Uterus (tissue), 4 donors: ENCODE data around the gene S100A5. TPM values are rescaled to one million over a fixed set of nuclear protein-coding genes. Genes with fewer than 3 reads are reported as not detected.

Source experiments
- DNase-seq, 2 donors: peaks; one replicate each; pipeline ENCODE4 v3.0.0-alpha.2; 2019 to 2020
- H3K27ac ChIP-seq, 2 donors: fragments of 200-600 bp; sonication (generic); 1 replicate in 1 of 2; 2 replicates in 1 of 2; pipeline ENCODE4 v1.5.1; 2016 to 2018
- H3K27me3 ChIP-seq, 2 donors: fragments of 200-600 bp; sonication (generic); one replicate each; pipeline ENCODE4 v1.5.1; 2018 to 2019; ENCODE audit warnings: control low read depth in 1 of 2
- H3K36me3 ChIP-seq, 2 donors: fragments of 200-600 bp; sonication (generic); one replicate each; pipeline ENCODE4 v1.5.1; 2019; ENCODE audit warnings: control low read depth in 1 of 2
- H3K4me1 ChIP-seq, 2 donors: fragments of 200-600 bp; sonication (generic); one replicate each; pipeline ENCODE4 v1.5.1; 2018 to 2019; ENCODE audit warnings: control low read depth in 1 of 2
- H3K4me3 ChIP-seq, 2 donors: fragments of 200-600 bp; sonication (generic); 1 replicate in 1 of 2; 2 replicates in 1 of 2; pipeline ENCODE4 v1.5.1; 2018 to 2019; ENCODE audit warnings: mild to moderate bottlenecking in 1 of 2
- H3K9me3 ChIP-seq, 2 donors: fragments of 200-600 bp; sonication (generic); one replicate each; pipeline ENCODE4 v1.5.1; 2019; ENCODE audit warnings: control low read depth in 1 of 2
- CTCF ChIP-seq, 4 experiments: fragments of 200-600 bp in 2 of 4; fragments of 450-650 bp in 2 of 4; sonication (generic) in 2 of 4; IDR thresholded peaks; one replicate each; pipeline ENCODE4 v1.5.1; 2016 to 2019; ENCODE audit warnings: antibody characterized with exemption in 4 of 4, mild to moderate bottlenecking in 2 of 4, moderate library complexity in 1 of 4
- POLR2A ChIP-seq, 2 donors: fragments of 450-650 bp; IDR thresholded peaks; one replicate each; pipeline ENCODE4 v1.6.1; 2016; ENCODE audit warnings: antibody characterized with exemption in 2 of 2, mild to moderate bottlenecking in 1 of 2, moderate library complexity in 1 of 2
- intact Hi-C: fragments of 100-400 bp; cut with DNase I; formaldehyde crosslinking; loops from one replicate; pipeline ENCODE4 v1.15.1; 2023; ENCODE audit warnings: low total_unique reads
- total RNA-seq, 4 donors: library from RNA; depleted of rRNA in 3 of 4; stranded (reverse); fragments of >200 nt in 3 of 4; gene quantifications; one replicate each; pipeline versions ENCODE4 v1.1.0 to v1.2.4, GENCODE V29; 2014 to 2023
- donor health status: DM: yes; HTN: yes; CAD: no.

S100A5 gene
- total RNA-seq, 4 donors from 2014 or later: not detected

DNA sequence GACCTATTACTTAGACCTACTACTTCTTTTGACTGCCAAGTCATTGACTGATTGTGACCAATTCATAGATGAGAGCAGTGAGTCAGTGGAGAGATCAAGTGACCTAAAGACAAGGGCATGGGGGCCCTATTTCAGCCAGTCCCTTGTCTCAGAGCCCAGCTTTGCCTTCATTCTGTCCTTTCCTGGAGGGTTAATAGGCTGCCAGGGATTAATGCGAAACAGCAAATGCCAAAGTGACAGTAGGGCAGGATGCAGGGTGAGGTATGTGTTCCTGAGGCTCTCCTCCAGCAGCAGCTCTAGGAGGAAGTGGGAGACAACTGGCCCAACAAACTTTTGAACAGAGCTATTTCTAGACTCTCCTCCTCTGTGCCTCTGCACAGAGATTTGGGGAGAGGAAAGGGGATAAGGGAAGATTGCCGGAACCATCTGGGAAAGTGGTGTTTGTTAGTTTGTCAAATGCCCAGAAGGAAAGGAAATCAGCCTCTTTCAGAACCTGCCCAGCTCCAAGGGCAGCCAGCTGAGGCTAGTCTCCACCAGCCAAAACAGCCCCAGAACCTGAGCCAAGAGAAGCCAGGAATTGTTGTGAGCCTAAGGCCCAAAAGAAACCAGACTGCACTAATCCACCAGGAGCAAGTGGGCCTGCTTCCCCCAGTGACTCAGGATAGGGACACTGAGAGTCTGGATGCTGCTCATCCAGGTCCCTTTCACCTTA, 13.3 kb upstream of the S100A5 start:
- peak overlapping the region; percentile 48 to 54 for H3K27ac ChIP-seq
- H3K4me3 ChIP-seq: no peak overlapping the region
- no peaks in the 10 kb centered on the region for H3K27me3 ChIP-seq
- TF ChIP-seq POLR2A (IDR thresholded peaks at IDR 0.05): no peak
- no peak for TF ChIP-seq CTCF (IDR thresholded peaks at IDR 0.05)
- H3K36me3 ChIP-seq: no peaks in the 10 kb centered on the region
- no peak for DNase-seq
- intact Hi-C loops: no loop called here
- peaks cover 0 to 11% of the 10 kb centered on the region in 2 donors for H3K4me1 ChIP-seq
- no peaks in the 10 kb centered on the region for H3K9me3 ChIP-seq

DNA sequence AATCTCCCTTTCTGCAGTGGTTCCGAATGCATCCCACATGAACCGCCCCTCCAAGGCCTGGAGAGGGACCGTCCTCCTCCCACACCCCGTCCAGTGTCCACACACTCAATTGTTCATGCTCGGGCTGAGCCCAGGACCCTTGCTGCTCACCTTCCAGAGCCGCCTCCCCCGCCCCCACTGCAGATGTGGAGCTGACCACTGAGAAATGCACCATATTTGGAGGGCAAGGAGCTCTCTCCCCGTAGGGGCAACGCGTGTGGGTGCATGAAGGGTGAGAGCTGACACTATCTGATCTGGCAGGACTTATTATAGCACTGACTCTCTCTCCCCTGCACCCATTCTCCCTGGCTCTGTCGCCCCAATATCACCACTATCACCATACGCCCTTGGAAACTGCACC, 12.4 kb upstream of the S100A5 start:
- Histone ChIP-seq H3K4me3 (no peak overlapping the region), H3K9me3 (no peaks in the 10 kb centered on the region), H3K27me3 (no peaks in the 10 kb centered on the region), H3K27ac (no peak overlapping the region), H3K4me1 (peaks cover 0 to 18% of the 10 kb centered on the region in 2 donors), H3K36me3 (no peaks in the 10 kb centered on the region)
- TF ChIP-seq POLR2A (IDR thresholded peaks at IDR 0.05) (no peak), CTCF (IDR thresholded peaks at IDR 0.05) (no peak)
- intact Hi-C loops: no loop called here
- DNase-seq: no peak

GRCh38 chr1:153552335-153552734, 11.6 kb upstream of the S100A5 start:
- no peak for TF ChIP-seq POLR2A (IDR thresholded peaks at IDR 0.05)
- no peak for TF ChIP-seq CTCF (IDR thresholded peaks at IDR 0.05)
- intact Hi-C loops: no loop called here
- peaks cover 0 to 18% of the 10 kb centered on the region in 2 donors for H3K4me1 ChIP-seq
- peak in 1 of 2 donors; percentile 12 for DNase-seq
- H3K27ac ChIP-seq: no peak overlapping the region
- H3K36me3 ChIP-seq: no peaks in the 10 kb centered on the region
- H3K4me3 ChIP-seq: no peak overlapping the region
- H3K9me3 ChIP-seq: no peaks in the 10 kb centered on the region
- no peaks in the 10 kb centered on the region for H3K27me3 ChIP-seq

DNA sequence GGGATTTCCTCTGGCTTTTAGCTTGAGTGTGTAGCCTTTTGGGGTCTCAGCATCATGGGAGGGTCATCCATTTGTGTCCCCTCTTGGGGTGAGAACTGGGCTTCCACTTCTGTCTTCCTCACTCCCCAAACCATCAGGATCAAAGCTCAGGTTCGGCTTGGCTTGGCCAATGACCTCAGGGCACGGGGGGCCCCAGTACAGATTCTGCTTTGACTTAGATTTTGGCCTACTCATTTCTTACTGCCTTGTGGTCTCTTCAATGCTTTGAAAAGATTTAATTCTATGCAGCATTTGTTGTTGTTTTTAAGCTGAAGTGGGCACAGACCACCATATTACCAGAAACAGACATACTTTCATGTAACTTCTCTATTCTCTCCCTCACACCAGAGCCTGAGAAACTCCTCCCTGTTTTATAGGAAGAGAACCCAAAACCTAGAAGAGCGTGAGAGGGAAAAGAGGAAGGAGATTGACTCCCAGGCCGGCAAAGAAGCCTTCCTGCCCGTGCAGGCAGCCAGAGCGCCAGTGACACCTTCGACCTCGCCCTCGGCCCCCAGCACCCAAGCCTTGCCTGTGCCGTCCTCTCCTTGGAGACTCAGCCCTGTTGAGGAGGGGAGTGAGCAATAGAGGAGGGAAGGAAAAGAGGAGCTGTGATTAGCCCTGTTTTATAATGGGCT, 10.2 kb upstream of the S100A5 start:
- no peak overlapping the region for H3K4me3 ChIP-seq
- H3K27ac ChIP-seq: no peak overlapping the region
- intact Hi-C loops: no loop called here
- peaks cover 0 to 25% of the 10 kb centered on the region in 2 donors for H3K4me1 ChIP-seq
- H3K36me3 ChIP-seq: no peaks in the 10 kb centered on the region
- H3K9me3 ChIP-seq: no peaks in the 10 kb centered on the region
- H3K27me3 ChIP-seq: no peaks in the 10 kb centered on the region
- peak in 1 of 2 donors; percentile 12 for DNase-seq
- TF ChIP-seq POLR2A (IDR thresholded peaks at IDR 0.05) (no peak), CTCF (IDR thresholded peaks at IDR 0.05) (no peak)

DNA sequence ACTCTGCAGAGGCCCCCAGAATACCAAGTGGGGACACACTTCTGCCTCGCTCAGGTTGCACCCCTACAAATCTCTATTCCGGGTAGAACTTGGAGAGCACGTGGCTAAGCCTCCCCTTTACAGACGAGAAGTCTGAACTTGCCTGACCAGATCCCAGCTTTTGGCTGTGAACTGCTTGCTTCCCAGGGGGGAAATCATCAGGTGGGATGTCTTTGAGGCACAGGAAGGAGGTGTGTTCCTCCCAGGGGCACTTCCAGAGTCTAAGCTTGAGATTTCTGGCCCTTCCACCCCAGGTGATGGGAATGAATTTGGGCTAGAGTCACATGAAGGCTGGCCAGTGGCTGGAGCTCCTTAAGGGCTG, 9.6 kb upstream of the S100A5 start:
- intact Hi-C loops: no loop called here
- Histone ChIP-seq H3K27ac (peak overlapping the region; percentile 53 to 94), H3K9me3 (no peaks in the 10 kb centered on the region), H3K36me3 (no peaks in the 10 kb centered on the region), H3K27me3 (no peaks in the 10 kb centered on the region), H3K4me1 (peaks cover 5 to 28% of the 10 kb centered on the region in 2 donors), H3K4me3 (no peak overlapping the region)
- no peak for DNase-seq
- TF ChIP-seq POLR2A (IDR thresholded peaks at IDR 0.05) (no peak), CTCF (IDR thresholded peaks at IDR 0.05) (no peak)
